ENCODE data around the gene NCAN. TPM values are rescaled to one million over a fixed set of nuclear protein-coding genes. Genes with fewer than 3 reads are reported as not detected.

Gene NCAN
- total RNA-seq, 4 donors from 2014 or later = not detected

GRCh38 chr19:19276386-19276785, 64.6 kb downstream of the NCAN start:
- no peak for TF ChIP-seq CTCF (IDR thresholded peaks at IDR 0.05; ENCODE audit: low read depth)

- no peak for TF ChIP-seq CTCF (IDR thresholded peaks at IDR 0.05; ENCODE audit: low read depth)
Measured at GRCh38 chr19:19276851-19277250, 65.1 kb downstream of the NCAN start.

GRCh38 chr19:19278315-19278714, 66.6 kb downstream of the NCAN start:
- TF ChIP-seq CTCF (IDR thresholded peaks at IDR 0.05; ENCODE audit: low read depth) = no peak

GRCh38 chr19:19279062-19279612, 67.4 kb downstream of the NCAN start:
- TF ChIP-seq CTCF (IDR thresholded peaks at IDR 0.05; ENCODE audit: low read depth) = no peak

GRCh38 chr19:19279853-19280252, 68.1 kb downstream of the NCAN start:
- no peak for TF ChIP-seq CTCF (IDR thresholded peaks at IDR 0.05; ENCODE audit: low read depth)

- no peak for TF ChIP-seq CTCF (IDR thresholded peaks at IDR 0.05; ENCODE audit: low read depth)
Measured at GRCh38 chr19:19280561-19280960, 68.8 kb downstream of the NCAN start.

GRCh38 chr19:19285686-19286085, 73.9 kb downstream of the NCAN start:
- no peak for TF ChIP-seq CTCF (IDR thresholded peaks at IDR 0.05; ENCODE audit: low read depth)
